ENCODE data around the gene DYNC1LI1. TPM values are rescaled to one million over a fixed set of nuclear protein-coding genes. Genes with fewer than 3 reads are reported as not detected.

DYNC1LI1 gene
- total and polyA plus RNA-seq, 3 experiments from 2014 or later = 23.4 to 39.6 (median 36.9) TPM

- DNase-seq = peak; percentile 69 to 84 (median 72)
- ChIA-PET POLR2A (no interaction called here), CTCF (interaction anchor here (1.2 to 2.2 kb wide), 4 partner anchors 34 to 213 kb away, joined by 3 to 9 read pairs (median 4); no protein-coding TSS in a partner anchor)
- Mint-ChIP-seq H3K4me3 (peak within 1 kb of the TSS; percentile 86 to 98 (median 95)), H3K36me3 (peaks cover 0 to 15% (median 3%) of the 10 kb centered on the region in 3 donors), H3K4me1 (peaks cover 33 to 45% (median 43%) of the 10 kb centered on the region in 3 donors), H3K27me3 (peaks cover 4 to 5% of the 10 kb centered on the region in 2 donors), H3K27ac (peak within 1 kb of the TSS; percentile 76 to 99 (median 97)), H3K9me3 (no peaks in the 10 kb centered on the region)
- Histone ChIP-seq H3K9me3 (ENCODE audit: low read length) (no peaks in the 10 kb centered on the region), H3K4me1 (ENCODE audit: insufficient read depth, low read length) (peaks cover 30% of the 10 kb centered on the region), H3K27me3 (ENCODE audit: insufficient read depth, low read length, poor library complexity, severe bottlenecking) (no peaks in the 10 kb centered on the region), H3K36me3 (ENCODE audit: insufficient read depth, low read length) (no peaks in the 10 kb centered on the region), H3K27ac (ENCODE audit: low read depth, low read length) (peak within 1 kb of the TSS; percentile 90), H3K4me3 (ENCODE audit: low read length) (peak within 1 kb of the TSS; percentile 70)
Measured at GRCh38 chr3:32502118-32502945, 68.3 kb downstream of the DYNC1LI1 start, which contains the start of gene CMTM6. TSS of gene CMTM6 (minus strand) at chr3:32502852. CDS start at chr3:32502745, 107 bp downstream.

- Mint-ChIP-seq H3K36me3 (peaks cover under 1 to 16% (median 3%) of the 10 kb centered on the region in 3 donors), H3K27me3 (peaks cover 4 to 5% of the 10 kb centered on the region in 2 donors), H3K4me1 (peaks cover 35 to 48% (median 45%) of the 10 kb centered on the region in 3 donors), H3K9me3 (no peaks in the 10 kb centered on the region), H3K27ac (peak overlapping the region; percentile 76 to 98 (median 96)), H3K4me3 (peak overlapping the region; percentile 86 to 98 (median 95))
- CTCF ChIA-PET = interaction anchor here (1.2 to 2.2 kb wide), 5 partner anchors 33 to 213 kb away, joined by 3 to 9 read pairs (median 3); partner anchors contain the start of gene DYNC1LI1
- DNase-seq = no peak
- no peaks in the 10 kb centered on the region for H3K36me3 ChIP-seq (ENCODE audit: insufficient read depth, low read length)
- peaks cover 30% of the 10 kb centered on the region for H3K4me1 ChIP-seq (ENCODE audit: insufficient read depth, low read length)
- POLR2A ChIA-PET = no interaction called here
- H3K4me3 ChIP-seq (ENCODE audit: low read length) = peak overlapping the region; percentile 70
- H3K27me3 ChIP-seq (ENCODE audit: insufficient read depth, low read length, poor library complexity, severe bottlenecking) = no peaks in the 10 kb centered on the region
- H3K9me3 ChIP-seq (ENCODE audit: low read length) = no peaks in the 10 kb centered on the region
- peak overlapping the region; percentile 90 for H3K27ac ChIP-seq (ENCODE audit: low read depth, low read length)
Measured at GRCh38 chr3:32501783-32502117, 68.9 kb downstream of the DYNC1LI1 start.

- peaks cover 40 to 54% (median 51%) of the 10 kb centered on the region in 3 donors for H3K4me1 Mint-ChIP-seq
- CTCF ChIA-PET = interaction anchor here (1.2 to 2.2 kb wide), 5 partner anchors 33 to 212 kb away, joined by 3 to 9 read pairs (median 3); partner anchors contain the start of gene DYNC1LI1
- no peaks in the 10 kb centered on the region for H3K9me3 Mint-ChIP-seq
- Histone ChIP-seq H3K4me3 (ENCODE audit: low read length) (peak overlapping the region; percentile 70), H3K9me3 (ENCODE audit: low read length) (no peaks in the 10 kb centered on the region), H3K27me3 (ENCODE audit: insufficient read depth, low read length, poor library complexity, severe bottlenecking) (no peaks in the 10 kb centered on the region), H3K36me3 (ENCODE audit: insufficient read depth, low read length) (no peaks in the 10 kb centered on the region), H3K4me1 (ENCODE audit: insufficient read depth, low read length) (peaks cover 34% of the 10 kb centered on the region), H3K27ac (ENCODE audit: low read depth, low read length) (peak overlapping the region; percentile 90)
- POLR2A ChIA-PET = interaction anchor here (0.8 kb wide), 1 partner anchor 16 kb away, joined by 3 read pairs; no protein-coding TSS in a partner anchor
- peak overlapping the region; percentile 86 to 98 (median 95) for H3K4me3 Mint-ChIP-seq
- H3K36me3 Mint-ChIP-seq = peaks cover 4 to 21% (median 9%) of the 10 kb centered on the region in 3 donors
- DNase-seq = no peak
- H3K27me3 Mint-ChIP-seq = peaks cover 4 to 5% of the 10 kb centered on the region in 2 donors
- H3K27ac Mint-ChIP-seq = peak overlapping the region; percentile 28 to 98 (median 90)
Measured at GRCh38 chr3:32500880-32501782, 69.5 kb downstream of the DYNC1LI1 start.

GRCh38 chr3:32500231-32500630 is 70.4 kb downstream of the DYNC1LI1 start:
- no peaks in the 10 kb centered on the region for H3K9me3 ChIP-seq (ENCODE audit: low read length)
- H3K4me3 Mint-ChIP-seq = peak overlapping the region; percentile 47 to 97 (median 86)
- H3K27me3 Mint-ChIP-seq = peaks cover 3 to 5% of the 10 kb centered on the region in 2 donors
- no peaks in the 10 kb centered on the region for H3K27me3 ChIP-seq (ENCODE audit: insufficient read depth, low read length, poor library complexity, severe bottlenecking)
- H3K36me3 ChIP-seq (ENCODE audit: insufficient read depth, low read length) = no peaks in the 10 kb centered on the region
- peak overlapping the region in 5 of 8 donors; percentile 26 to 76 (median 63) for H3K27ac Mint-ChIP-seq
- ChIA-PET CTCF (interaction anchor here (1.5 kb wide), 1 partner anchor 32 kb away, joined by 6 read pairs; no protein-coding TSS in a partner anchor), POLR2A (interaction anchor here (1.0 kb wide), 1 partner anchor 56 kb away, joined by 3 read pairs; no protein-coding TSS in a partner anchor)
- H3K27ac ChIP-seq (ENCODE audit: low read depth, low read length) = no peak overlapping the region
- no peak overlapping the region for H3K4me3 ChIP-seq (ENCODE audit: low read length)
- H3K9me3 Mint-ChIP-seq = no peaks in the 10 kb centered on the region
- peaks cover 46 to 60% (median 60%) of the 10 kb centered on the region in 3 donors for H3K4me1 Mint-ChIP-seq
- H3K4me1 ChIP-seq (ENCODE audit: insufficient read depth, low read length) = peaks cover 38% of the 10 kb centered on the region
- DNase-seq = no peak
- peaks cover 4 to 25% (median 10%) of the 10 kb centered on the region in 3 donors for H3K36me3 Mint-ChIP-seq

- peaks cover 4 to 25% (median 10%) of the 10 kb centered on the region in 3 donors for H3K36me3 Mint-ChIP-seq
- H3K4me3 ChIP-seq (ENCODE audit: low read length) = no peak overlapping the region
- peaks cover 41% of the 10 kb centered on the region for H3K4me1 ChIP-seq (ENCODE audit: insufficient read depth, low read length)
- DNase-seq = no peak
- H3K9me3 ChIP-seq (ENCODE audit: low read length) = no peaks in the 10 kb centered on the region
- H3K27me3 ChIP-seq (ENCODE audit: insufficient read depth, low read length, poor library complexity, severe bottlenecking) = no peaks in the 10 kb centered on the region
- CTCF ChIA-PET = interaction anchor here (1.5 to 1.9 kb wide), 2 partner anchors 28 to 32 kb away, joined by 4 to 6 read pairs; no protein-coding TSS in a partner anchor
- H3K27ac Mint-ChIP-seq = peak overlapping the region in 3 of 8 donors; percentile 7 to 76 (median 27)
- H3K36me3 ChIP-seq (ENCODE audit: insufficient read depth, low read length) = no peaks in the 10 kb centered on the region
- H3K27me3 Mint-ChIP-seq = peaks cover 0 to 2% of the 10 kb centered on the region in 2 donors
- H3K4me1 Mint-ChIP-seq = peaks cover 50 to 64% (median 63%) of the 10 kb centered on the region in 3 donors
- no peak overlapping the region for H3K27ac ChIP-seq (ENCODE audit: low read depth, low read length)
- POLR2A ChIA-PET = interaction anchor here (1.0 kb wide), 1 partner anchor 56 kb away, joined by 3 read pairs; no protein-coding TSS in a partner anchor
- peak overlapping the region in 2 of 7 donors; percentile 12 to 86 for H3K4me3 Mint-ChIP-seq
- H3K9me3 Mint-ChIP-seq = no peaks in the 10 kb centered on the region
Measured at GRCh38 chr3:32499585-32499984, 71.1 kb downstream of the DYNC1LI1 start.

- no peaks in the 10 kb centered on the region for H3K27me3 ChIP-seq (ENCODE audit: insufficient read depth, low read length, poor library complexity, severe bottlenecking)
- H3K9me3 Mint-ChIP-seq = no peaks in the 10 kb centered on the region
- no peaks in the 10 kb centered on the region for H3K36me3 ChIP-seq (ENCODE audit: insufficient read depth, low read length)
- no peak for DNase-seq
- H3K27ac Mint-ChIP-seq = peak overlapping the region in 1 of 8 donors; percentile 76
- H3K4me3 Mint-ChIP-seq = no peak overlapping the region
- H3K36me3 Mint-ChIP-seq = peaks cover 4 to 27% (median 10%) of the 10 kb centered on the region in 3 donors
- H3K4me1 ChIP-seq (ENCODE audit: insufficient read depth, low read length) = peaks cover 47% of the 10 kb centered on the region
- CTCF ChIA-PET = interaction anchor here (1.0 to 1.9 kb wide), 4 partner anchors 11 to 186 kb away, joined by 3 to 6 read pairs (median 4); no protein-coding TSS in a partner anchor
- H3K9me3 ChIP-seq (ENCODE audit: low read length) = no peaks in the 10 kb centered on the region
- POLR2A ChIA-PET = interaction anchor here (1.0 kb wide), 1 partner anchor 55 kb away, joined by 3 read pairs; no protein-coding TSS in a partner anchor
- peaks cover 50 to 64% (median 63%) of the 10 kb centered on the region in 3 donors for H3K4me1 Mint-ChIP-seq
- H3K4me3 ChIP-seq (ENCODE audit: low read length) = no peak overlapping the region
- H3K27ac ChIP-seq (ENCODE audit: low read depth, low read length) = no peak overlapping the region
- H3K27me3 Mint-ChIP-seq = peaks cover 0 to under 1% of the 10 kb centered on the region in 2 donors
Measured at GRCh38 chr3:32498992-32499391, 71.7 kb downstream of the DYNC1LI1 start.

- no peak overlapping the region for H3K4me3 Mint-ChIP-seq
- peaks cover 50 to 63% (median 61%) of the 10 kb centered on the region in 3 donors for H3K4me1 Mint-ChIP-seq
- ChIA-PET POLR2A (interaction anchor here (0.7 kb wide), 1 partner anchor 138 kb away, joined by 4 read pairs; no protein-coding TSS in a partner anchor), CTCF (interaction anchor here (0.8 to 1.9 kb wide), 4 partner anchors 11 to 185 kb away, joined by 3 to 4 read pairs (median 4); no protein-coding TSS in a partner anchor)
- Histone ChIP-seq H3K4me1 (ENCODE audit: insufficient read depth, low read length) (peaks cover 52% of the 10 kb centered on the region), H3K27me3 (ENCODE audit: insufficient read depth, low read length, poor library complexity, severe bottlenecking) (no peaks in the 10 kb centered on the region), H3K4me3 (ENCODE audit: low read length) (no peak overlapping the region), H3K27ac (ENCODE audit: low read depth, low read length) (no peak overlapping the region), H3K9me3 (ENCODE audit: low read length) (no peaks in the 10 kb centered on the region), H3K36me3 (ENCODE audit: insufficient read depth, low read length) (no peaks in the 10 kb centered on the region)
- no peak for DNase-seq
- no peaks in the 10 kb centered on the region for H3K27me3 Mint-ChIP-seq
- peaks cover 4 to 27% (median 10%) of the 10 kb centered on the region in 3 donors for H3K36me3 Mint-ChIP-seq
- H3K27ac Mint-ChIP-seq = peak overlapping the region in 2 of 8 donors; percentile 14 to 55
- H3K9me3 Mint-ChIP-seq = no peaks in the 10 kb centered on the region
Measured at GRCh38 chr3:32498252-32498651, 72.4 kb downstream of the DYNC1LI1 start.
